DND-41 (cell line): Measurements from ENCODE around the gene BNC2.

ENCODE experiments used
- EZH2 ChIP-seq: IDR thresholded peaks from 3 replicates; pipeline ENCODE4 v1.6.1; 2012; ENCODE audit warnings: borderline replicate concordance, low read depth, mild to moderate bottlenecking, moderate library complexity, low read length, inconsistent platforms; ENCODE audit not compliant: severe bottlenecking
- TF ChIP-seq, protein P1 (sequence below): IDR thresholded peaks from 2 replicates; pipeline ENCODE4 v1.5.1; 2012; ENCODE audit warnings: borderline replicate concordance, low read length, moderate library complexity, mild to moderate bottlenecking; ENCODE audit not compliant: poor library complexity, severe bottlenecking; ENCODE audit errors: extremely low read depth

DNA sequence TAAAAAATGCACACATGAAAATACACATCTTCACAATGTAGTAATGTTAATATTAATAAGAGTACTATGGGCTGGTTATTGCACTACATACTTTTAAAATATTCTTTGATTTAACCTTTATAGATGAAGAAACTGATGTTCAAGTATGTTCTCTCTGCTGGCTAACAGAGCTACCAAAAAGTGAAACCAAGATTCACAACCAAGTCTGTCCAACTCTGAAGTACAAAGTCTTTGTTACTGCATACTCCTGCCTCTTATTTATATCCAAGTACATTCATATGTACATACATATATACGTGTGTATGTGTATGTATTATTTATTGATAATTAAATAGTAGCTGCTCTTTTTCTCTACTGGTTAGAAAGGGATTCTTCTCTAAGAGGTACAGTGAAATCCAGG lies 325.6 kb downstream of the BNC2 start:
- TF ChIP-seq, protein P1, sequence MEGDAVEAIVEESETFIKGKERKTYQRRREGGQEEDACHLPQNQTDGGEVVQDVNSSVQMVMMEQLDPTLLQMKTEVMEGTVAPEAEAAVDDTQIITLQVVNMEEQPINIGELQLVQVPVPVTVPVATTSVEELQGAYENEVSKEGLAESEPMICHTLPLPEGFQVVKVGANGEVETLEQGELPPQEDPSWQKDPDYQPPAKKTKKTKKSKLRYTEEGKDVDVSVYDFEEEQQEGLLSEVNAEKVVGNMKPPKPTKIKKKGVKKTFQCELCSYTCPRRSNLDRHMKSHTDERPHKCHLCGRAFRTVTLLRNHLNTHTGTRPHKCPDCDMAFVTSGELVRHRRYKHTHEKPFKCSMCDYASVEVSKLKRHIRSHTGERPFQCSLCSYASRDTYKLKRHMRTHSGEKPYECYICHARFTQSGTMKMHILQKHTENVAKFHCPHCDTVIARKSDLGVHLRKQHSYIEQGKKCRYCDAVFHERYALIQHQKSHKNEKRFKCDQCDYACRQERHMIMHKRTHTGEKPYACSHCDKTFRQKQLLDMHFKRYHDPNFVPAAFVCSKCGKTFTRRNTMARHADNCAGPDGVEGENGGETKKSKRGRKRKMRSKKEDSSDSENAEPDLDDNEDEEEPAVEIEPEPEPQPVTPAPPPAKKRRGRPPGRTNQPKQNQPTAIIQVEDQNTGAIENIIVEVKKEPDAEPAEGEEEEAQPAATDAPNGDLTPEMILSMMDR, result no peak
- TF ChIP-seq EZH2, result no peak
